ENCODE results near the gene SF3B1.
A peak's percentile ranks its signal among the peaks of the same experiment; 100 is the strongest.
"Not testable (repeated sequence)": the region's sequence is repeated elsewhere in the genome, so short reads cannot be mapped to it uniquely, and the experiment has no call there.

The SF3B1 gene

GRCh38 chr2:197434541-197435513 lies at the start of gene SF3B1:
TSS of gene SF3B1 (minus strand) at chr2:197435028. CDS start at chr2:197434999, 29 bp downstream.
- peak; percentile 99 for DNase-seq

- DNase-seq: not testable (repeated sequence)
Observed at GRCh38 chr2:197484248-197484647, 49.4 kb upstream of the SF3B1 start.

- DNase-seq: no peak
Observed at GRCh38 chr2:197480165-197481036, 45.6 kb upstream of the SF3B1 start.

GRCh38 chr2:197477797-197478196 lies 43.0 kb upstream of the SF3B1 start:
- DNase-seq: no peak

GRCh38 chr2:197472166-197472565 lies 37.3 kb upstream of the SF3B1 start:
- DNase-seq: no peak

- DNase-seq: no peak
Observed at GRCh38 chr2:197464175-197464574, 29.3 kb upstream of the SF3B1 start.

- DNase-seq: no peak
Observed at GRCh38 chr2:197461057-197461456, 26.2 kb upstream of the SF3B1 start.

GRCh38 chr2:197460649-197461048 lies 25.8 kb upstream of the SF3B1 start:
- DNase-seq: no peak

- DNase-seq: no peak
Observed at GRCh38 chr2:197455428-197455827, 20.6 kb upstream of the SF3B1 start.

GRCh38 chr2:197454923-197455322 lies 20.1 kb upstream of the SF3B1 start:
- DNase-seq: no peak

- DNase-seq: no peak
Observed at GRCh38 chr2:197453914-197454398, 19.1 kb upstream of the SF3B1 start.

- peak; percentile 99 for DNase-seq
Observed at GRCh38 chr2:197453123-197453913, 18.5 kb upstream of the SF3B1 start, which contains the start of gene COQ10B. TSS of gene COQ10B (plus strand) at chr2:197453552. CDS start at chr2:197453561, 9 bp downstream.

- DNase-seq: no peak
Observed at GRCh38 chr2:197452754-197453122, 17.9 kb upstream of the SF3B1 start.

- not testable (repeated sequence) for DNase-seq
Observed at GRCh38 chr2:197450935-197451358, 16.1 kb upstream of the SF3B1 start.

GRCh38 chr2:197450465-197450864 lies 15.6 kb upstream of the SF3B1 start:
- no peak for DNase-seq

- no peak for DNase-seq
Observed at GRCh38 chr2:197446844-197447243, 12.0 kb upstream of the SF3B1 start.

GRCh38 chr2:197445746-197446145 lies 10.9 kb upstream of the SF3B1 start:
- DNase-seq: no peak

- no peak for DNase-seq
Observed at GRCh38 chr2:197442857-197443256, 8.0 kb upstream of the SF3B1 start.

- no peak for DNase-seq
Observed at GRCh38 chr2:197437380-197437779, 2.6 kb upstream of the SF3B1 start.

GRCh38 chr2:197435598-197436420 lies 981 bp upstream of the SF3B1 start:
- no peak for DNase-seq

GRCh38 chr2:197433780-197434438 lies 919 bp downstream of the SF3B1 start:
- no peak for DNase-seq

Measured in CD4-positive, alpha-beta T cell treated with Interleukin-4 for 4 hours (primary cell).